Esophagus muscularis mucosa (tissue), 4 donors: ENCODE measurements around the gene ABCG2.

Source experiments
- CTCF ChIP-seq, 3 experiments: fragments of 200-600 bp in 2 of 3; fragments of 450-650 bp in 1 of 3; sonication (generic) in 2 of 3; IDR thresholded peaks; one replicate each; pipeline ENCODE4 v1.5.1; 2017 to 2019; ENCODE audit warnings: antibody characterized with exemption in 3 of 3, mild to moderate bottlenecking in 2 of 3, moderate library complexity in 1 of 3
- EP300 ChIP-seq: sonication (generic); formaldehyde crosslinking; IDR thresholded peaks from one replicate; pipeline ENCODE4 v1.6.1; 2017; ENCODE audit warnings: antibody characterized with exemption
- POLR2A ChIP-seq: fragments of 450-650 bp; IDR thresholded peaks from one replicate; pipeline ENCODE4 v1.6.1; 2017; ENCODE audit warnings: antibody characterized with exemption, moderate library complexity, mild to moderate bottlenecking, low read depth

DNA sequence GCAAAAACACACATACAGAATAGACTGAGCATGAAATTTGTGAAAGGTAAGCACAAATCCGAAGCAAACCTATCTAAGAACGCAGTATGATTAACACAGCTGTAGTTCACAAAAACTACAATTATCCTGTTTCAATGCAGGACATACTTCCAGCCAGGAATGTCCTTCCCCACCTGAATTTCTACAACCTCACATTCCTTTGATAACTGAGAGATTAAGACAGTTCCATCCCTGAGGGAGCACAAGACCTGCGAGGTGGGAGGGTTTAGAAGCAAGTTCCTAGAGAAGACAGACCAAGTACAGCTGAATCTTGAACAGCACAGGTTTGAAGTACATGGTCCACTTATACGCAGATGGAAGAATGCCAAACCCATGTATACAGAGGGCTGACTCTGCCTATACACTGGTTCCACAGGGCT, 10.6 kb downstream of the ABCG2 start:
- TF ChIP-seq CTCF (IDR thresholded peaks at IDR 0.05): no peak
- TF ChIP-seq POLR2A: no peak
- TF ChIP-seq EP300: no peak
